NOMO-1 (cell line): Measurements from ENCODE around the gene PLEKHJ1.
"Not testable (repeated sequence)": the region's sequence is repeated elsewhere in the genome, so short reads cannot be mapped to it uniquely, and the experiment has no call there.

Experiments
- DNase-seq, 2 experiments: peaks; one replicate each; lab custom pipeline; 2025; ENCODE audit not compliant: unreplicated experiment in 2 of 2; lab: John Stamatoyannopoulos, UW

Gene PLEKHJ1

GRCh38 chr19:2236314-2237050, at the start of gene PLEKHJ1, which contains the start of gene SF3A2:
Gene PLEKHJ1, minus strand, starts transcription at chr19:2236329. Its CDS starts 81 bp downstream, at chr19:2236248.
Gene SF3A2, plus strand, starts transcription at chr19:2236824. Its CDS starts 6,595 bp downstream, at chr19:2243419.
- peak; percentile 95 to 99 for DNase-seq

- no peak for DNase-seq
Measured at GRCh38 chr19:2283835-2284507, 47.8 kb upstream of the PLEKHJ1 start.

GRCh38 chr19:2282862-2283237, 46.7 kb upstream of the PLEKHJ1 start:
- no peak for DNase-seq

GRCh38 chr19:2282062-2282861, 46.1 kb upstream of the PLEKHJ1 start, which contains the start of gene PEAK3:
Gene PEAK3, minus strand, starts transcription at chr19:2282175. Its CDS starts 1,244 bp downstream, at chr19:2280931.
- DNase-seq = peak; percentile 57 to 81

GRCh38 chr19:2281265-2282061, 45.3 kb upstream of the PLEKHJ1 start:
- DNase-seq = not testable (repeated sequence)

- DNase-seq = no peak
Measured at GRCh38 chr19:2280633-2281264, 44.6 kb upstream of the PLEKHJ1 start.

- no peak for DNase-seq
Measured at GRCh38 chr19:2278459-2279158, 42.5 kb upstream of the PLEKHJ1 start.

GRCh38 chr19:2277138-2277537, 41.0 kb upstream of the PLEKHJ1 start:
- no peak for DNase-seq

- DNase-seq = no peak
Measured at GRCh38 chr19:2276429-2276986, 40.4 kb upstream of the PLEKHJ1 start.

- no peak for DNase-seq
Measured at GRCh38 chr19:2275588-2276428, 39.7 kb upstream of the PLEKHJ1 start.

- peak; percentile 55 to 60 for DNase-seq
Measured at GRCh38 chr19:2274931-2275535, 38.9 kb upstream of the PLEKHJ1 start.

GRCh38 chr19:2274185-2274711, 38.1 kb upstream of the PLEKHJ1 start:
- no peak for DNase-seq

- peak; percentile 75 to 87 for DNase-seq
Measured at GRCh38 chr19:2273356-2274184, 37.4 kb upstream of the PLEKHJ1 start.

GRCh38 chr19:2271234-2272103, 35.3 kb upstream of the PLEKHJ1 start:
- DNase-seq = peak in 1 of 2 experiments; percentile 28

GRCh38 chr19:2270423-2271233, 34.5 kb upstream of the PLEKHJ1 start:
- DNase-seq = peak; percentile 97 to 99
